Hematopoietic multipotent progenitor cell treated with erythropoietin and hydrocortisone succinate and interleukin-3 and kit ligand, for 15 days (in vitro differentiated cells): ENCODE results near the gene SLAMF7.
"Not testable (repeated sequence)": the region's sequence is repeated elsewhere in the genome, so short reads cannot be mapped to it uniquely, and the experiment has no call there.

Source experiments
- DNase-seq: peaks from one replicate; pipeline ENCODE4 v3.0.0-alpha.2; 2015; ENCODE audit warnings: low spot score

Gene SLAMF7

GRCh38 chr1:160774886-160775719 is 36.1 kb downstream of the SLAMF7 start:
- DNase-seq = no peak

GRCh38 chr1:160776178-160776577 is 37.1 kb downstream of the SLAMF7 start:
- no peak for DNase-seq

- DNase-seq = peak; percentile 72
Observed at GRCh38 chr1:160777486-160778089, 38.5 kb downstream of the SLAMF7 start.

- no peak for DNase-seq
Observed at GRCh38 chr1:160778976-160779375, 39.9 kb downstream of the SLAMF7 start.

GRCh38 chr1:160779626-160780397 is 40.8 kb downstream of the SLAMF7 start:
- DNase-seq = peak; percentile 45

- DNase-seq = no peak
Observed at GRCh38 chr1:160780398-160780755, 41.3 kb downstream of the SLAMF7 start.

- DNase-seq = no peak
Observed at GRCh38 chr1:160781186-160781766, 42.2 kb downstream of the SLAMF7 start.

- DNase-seq = no peak
Observed at GRCh38 chr1:160781914-160782689, 43.1 kb downstream of the SLAMF7 start.

GRCh38 chr1:160782988-160783765 is 44.1 kb downstream of the SLAMF7 start:
- DNase-seq = not testable (repeated sequence)

GRCh38 chr1:160789051-160789701 is 50.1 kb downstream of the SLAMF7 start:
- DNase-seq = no peak

- no peak for DNase-seq
Observed at GRCh38 chr1:160789702-160790611, 50.9 kb downstream of the SLAMF7 start.

GRCh38 chr1:160794376-160794775 is 55.3 kb downstream of the SLAMF7 start:
- DNase-seq = no peak

- DNase-seq = no peak
Observed at GRCh38 chr1:160795951-160796383, 56.9 kb downstream of the SLAMF7 start, which contains the start of gene LY9. TSS of gene LY9 (plus strand) at chr1:160796174. CDS start at chr1:160796188, 14 bp downstream.

GRCh38 chr1:160797271-160797709 is 58.2 kb downstream of the SLAMF7 start:
- no peak for DNase-seq

- DNase-seq = no peak
Observed at GRCh38 chr1:160797861-160798273, 58.8 kb downstream of the SLAMF7 start.

- no peak for DNase-seq
Observed at GRCh38 chr1:160798439-160798838, 59.4 kb downstream of the SLAMF7 start.

GRCh38 chr1:160799641-160800040 is 60.6 kb downstream of the SLAMF7 start:
- no peak for DNase-seq

- no peak for DNase-seq
Observed at GRCh38 chr1:160800142-160800541, 61.1 kb downstream of the SLAMF7 start.
